ENCODE measurements around the gene SHKBP1.
A peak's percentile ranks its signal among the peaks of the same experiment; 100 is the strongest.

SHKBP1 gene

DNA sequence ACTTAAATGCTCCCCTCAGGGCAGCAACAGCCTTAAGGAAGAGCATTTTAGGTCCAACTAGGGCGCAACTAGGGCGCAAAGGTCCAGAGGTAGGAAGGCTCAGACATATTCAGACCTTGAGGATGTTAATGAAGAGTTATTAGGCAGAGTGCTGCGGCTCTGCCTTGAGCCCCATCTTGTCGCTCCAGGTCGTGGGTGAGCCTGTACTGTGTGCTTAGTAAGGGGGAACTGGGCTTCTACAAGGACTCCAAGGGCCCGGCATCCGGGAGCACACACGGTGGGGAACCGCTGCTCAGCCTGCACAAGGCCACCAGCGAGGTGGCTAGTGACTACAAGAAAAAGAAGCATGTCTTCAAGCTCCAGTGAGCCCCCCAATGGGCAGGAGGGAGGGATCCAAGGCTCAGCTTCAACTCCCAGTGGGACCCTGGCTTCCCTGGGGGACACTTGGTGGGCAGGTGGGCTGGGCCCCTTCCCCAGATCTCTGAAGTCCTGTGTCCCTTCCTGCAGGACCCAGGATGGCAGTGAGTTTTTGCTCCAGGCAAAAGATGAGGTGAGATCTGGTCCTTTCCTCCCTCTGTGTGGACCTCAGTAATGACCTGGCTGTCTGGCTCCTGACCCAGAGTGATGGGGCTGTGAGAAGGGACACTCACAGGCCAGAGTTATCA is 4.7 kb upstream of the SHKBP1 start:
- Histone ChIP-seq H3K4me3 (ENCODE audit: low read depth in 1 of 2, low read length in 2 of 2) (no peak overlapping the region), H3K27me3 (ENCODE audit: insufficient read depth, low read length, poor library complexity) (no peaks in the 10 kb centered on the region), H3K36me3 (ENCODE audit: insufficient read depth, low read length) (no peaks in the 10 kb centered on the region), H3K9ac (ENCODE audit: low read depth, low read length) (no peak overlapping the region), H2AFZ (ENCODE audit: low read depth, low read length) (no peak overlapping the region), H3K79me2 (ENCODE audit: insufficient read depth, low read length) (peaks cover 3% of the 10 kb centered on the region), H4K20me1 (ENCODE audit: insufficient read depth, low read length) (no peaks in the 10 kb centered on the region), H3K4me1 (ENCODE audit: insufficient read depth, low read length) (peaks cover 20% of the 10 kb centered on the region), H3K9me3 (ENCODE audit: insufficient read depth, low read length, severe bottlenecking) (no peaks in the 10 kb centered on the region), H3K4me2 (ENCODE audit: insufficient read depth, low read length) (no peak overlapping the region), H3K27ac (ENCODE audit: low read length) (no peak overlapping the region)
- DNase-seq (no peak), ATAC-seq (ENCODE audit: insufficient read depth, low read depth) (no peak)
- TF ChIP-seq EZH2 (IDR thresholded peaks at IDR 0.05; ENCODE audit: borderline replicate concordance, low read depth, low read length, severe bottlenecking), result no peak

GRCh38 chr19:40575326-40575725 is 1.3 kb upstream of the SHKBP1 start:
- Histone ChIP-seq H3K9ac (ENCODE audit: low read depth, low read length) (no peak overlapping the region), H3K27ac (ENCODE audit: low read length) (no peak overlapping the region)

GRCh38 chr19:40576151-40576584 is 505 bp upstream of the SHKBP1 start:
- Histone ChIP-seq H3K27ac (ENCODE audit: low read length) (peak overlapping the region; percentile 82), H3K36me3 (ENCODE audit: insufficient read depth, low read length) (peaks cover 30% of the 10 kb centered on the region), H2AFZ (ENCODE audit: low read depth, low read length) (peak overlapping the region; percentile 87), H3K9ac (ENCODE audit: low read depth, low read length) (peak overlapping the region; percentile 75; the same call in 1 of the 2 replicates), H3K4me3 (ENCODE audit: low read depth in 1 of 2, low read length in 2 of 2) (peak overlapping the region in 1 of 2 experiments; percentile 90; a peak in 2 of 4 replicates), H3K27me3 (ENCODE audit: insufficient read depth, low read length, poor library complexity) (no peaks in the 10 kb centered on the region), H4K20me1 (ENCODE audit: insufficient read depth, low read length) (no peaks in the 10 kb centered on the region), H3K4me2 (ENCODE audit: insufficient read depth, low read length) (peak overlapping the region; percentile 88), H3K9me3 (ENCODE audit: insufficient read depth, low read length, severe bottlenecking) (no peaks in the 10 kb centered on the region), H3K79me2 (ENCODE audit: insufficient read depth, low read length) (peaks cover 19% of the 10 kb centered on the region), H3K4me1 (ENCODE audit: insufficient read depth, low read length) (peaks cover 23% of the 10 kb centered on the region)
- TF ChIP-seq, protein P1, sequence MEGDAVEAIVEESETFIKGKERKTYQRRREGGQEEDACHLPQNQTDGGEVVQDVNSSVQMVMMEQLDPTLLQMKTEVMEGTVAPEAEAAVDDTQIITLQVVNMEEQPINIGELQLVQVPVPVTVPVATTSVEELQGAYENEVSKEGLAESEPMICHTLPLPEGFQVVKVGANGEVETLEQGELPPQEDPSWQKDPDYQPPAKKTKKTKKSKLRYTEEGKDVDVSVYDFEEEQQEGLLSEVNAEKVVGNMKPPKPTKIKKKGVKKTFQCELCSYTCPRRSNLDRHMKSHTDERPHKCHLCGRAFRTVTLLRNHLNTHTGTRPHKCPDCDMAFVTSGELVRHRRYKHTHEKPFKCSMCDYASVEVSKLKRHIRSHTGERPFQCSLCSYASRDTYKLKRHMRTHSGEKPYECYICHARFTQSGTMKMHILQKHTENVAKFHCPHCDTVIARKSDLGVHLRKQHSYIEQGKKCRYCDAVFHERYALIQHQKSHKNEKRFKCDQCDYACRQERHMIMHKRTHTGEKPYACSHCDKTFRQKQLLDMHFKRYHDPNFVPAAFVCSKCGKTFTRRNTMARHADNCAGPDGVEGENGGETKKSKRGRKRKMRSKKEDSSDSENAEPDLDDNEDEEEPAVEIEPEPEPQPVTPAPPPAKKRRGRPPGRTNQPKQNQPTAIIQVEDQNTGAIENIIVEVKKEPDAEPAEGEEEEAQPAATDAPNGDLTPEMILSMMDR (IDR thresholded peaks at IDR 0.05; ENCODE audit: borderline replicate concordance, extremely low read depth, low read length, poor library complexity, severe bottlenecking), result no peak
- DNase-seq (no peak), ATAC-seq (ENCODE audit: insufficient read depth, low read depth) (peak; percentile 40)

More at GRCh38 chr19:40575326-40575725, 1.3 kb upstream of the SHKBP1 start:
- TF ChIP-seq, protein P1 (IDR thresholded peaks at IDR 0.05; ENCODE audit: borderline replicate concordance, extremely low read depth, low read length, poor library complexity, severe bottlenecking), result no peak
- TF ChIP-seq EZH2 (IDR thresholded peaks at IDR 0.05; ENCODE audit: borderline replicate concordance, low read depth, low read length, severe bottlenecking), result no peak
- Histone ChIP-seq H2AFZ (ENCODE audit: low read depth, low read length) (peak overlapping the region; percentile 36; the same call in 1 of the 2 replicates), H3K36me3 (ENCODE audit: insufficient read depth, low read length) (peaks cover 22% of the 10 kb centered on the region), H3K4me3 (ENCODE audit: low read depth in 1 of 2, low read length in 2 of 2) (no peak overlapping the region), H3K4me1 (ENCODE audit: insufficient read depth, low read length) (peaks cover 29% of the 10 kb centered on the region), H3K27me3 (ENCODE audit: insufficient read depth, low read length, poor library complexity) (no peaks in the 10 kb centered on the region), H3K9me3 (ENCODE audit: insufficient read depth, low read length, severe bottlenecking) (no peaks in the 10 kb centered on the region), H3K4me2 (ENCODE audit: insufficient read depth, low read length) (no peak overlapping the region), H4K20me1 (ENCODE audit: insufficient read depth, low read length) (no peaks in the 10 kb centered on the region), H3K79me2 (ENCODE audit: insufficient read depth, low read length) (peaks cover 19% of the 10 kb centered on the region)
- no peak for DNase-seq
- no peak for ATAC-seq (ENCODE audit: insufficient read depth, low read depth)

- Histone ChIP-seq H3K4me1 (ENCODE audit: insufficient read depth, low read length) (peaks cover 22% of the 10 kb centered on the region), H3K9me3 (ENCODE audit: insufficient read depth, low read length, severe bottlenecking) (no peaks in the 10 kb centered on the region), H2AFZ (ENCODE audit: low read depth, low read length) (no peak overlapping the region), H3K36me3 (ENCODE audit: insufficient read depth, low read length) (peaks cover 45% of the 10 kb centered on the region), H4K20me1 (ENCODE audit: insufficient read depth, low read length) (no peaks in the 10 kb centered on the region), H3K9ac (ENCODE audit: low read depth, low read length) (peak overlapping the region; percentile 75; the same call in 1 of the 2 replicates), H3K79me2 (ENCODE audit: insufficient read depth, low read length) (peaks cover 19% of the 10 kb centered on the region), H3K27ac (ENCODE audit: low read length) (no peak overlapping the region; the same call in 1 of the 2 replicates), H3K4me3 (ENCODE audit: low read depth in 1 of 2, low read length in 2 of 2) (peak overlapping the region in 1 of 2 experiments; percentile 90; a peak in 1 of 4 replicates), H3K27me3 (ENCODE audit: insufficient read depth, low read length, poor library complexity) (no peaks in the 10 kb centered on the region), H3K4me2 (ENCODE audit: insufficient read depth, low read length) (peak overlapping the region; percentile 88)
- TF ChIP-seq EZH2 (IDR thresholded peaks at IDR 0.05; ENCODE audit: borderline replicate concordance, low read depth, low read length, severe bottlenecking), result no peak
- TF ChIP-seq, protein P1 (IDR thresholded peaks at IDR 0.05; ENCODE audit: borderline replicate concordance, extremely low read depth, low read length, poor library complexity, severe bottlenecking), result no peak
- DNase-seq (peak; percentile 29), ATAC-seq (ENCODE audit: insufficient read depth, low read depth) (no peak)
Observed at GRCh38 chr19:40578442-40578908, 1.8 kb downstream of the SHKBP1 start.

Data from DND-41 (cell line).